Measurements from ENCODE around the gene CCDC188.

DNA sequence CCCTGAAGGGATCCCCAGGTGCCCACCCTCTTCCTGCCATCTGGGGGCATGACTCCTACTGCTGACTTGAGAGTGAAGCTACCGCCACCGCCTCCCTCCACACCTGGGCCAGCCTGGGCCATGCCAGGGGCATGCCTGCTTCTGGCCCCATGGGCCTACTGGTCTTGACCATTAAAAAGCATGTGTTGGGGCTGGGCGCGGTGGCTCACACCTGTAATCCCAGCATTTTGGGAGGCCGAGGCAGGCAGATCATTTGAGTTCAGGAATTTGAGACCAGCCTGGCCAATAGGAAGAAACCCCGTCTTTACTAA lies 37.7 kb upstream of the CCDC188 start:
- TF ChIP-seq, protein P1, sequence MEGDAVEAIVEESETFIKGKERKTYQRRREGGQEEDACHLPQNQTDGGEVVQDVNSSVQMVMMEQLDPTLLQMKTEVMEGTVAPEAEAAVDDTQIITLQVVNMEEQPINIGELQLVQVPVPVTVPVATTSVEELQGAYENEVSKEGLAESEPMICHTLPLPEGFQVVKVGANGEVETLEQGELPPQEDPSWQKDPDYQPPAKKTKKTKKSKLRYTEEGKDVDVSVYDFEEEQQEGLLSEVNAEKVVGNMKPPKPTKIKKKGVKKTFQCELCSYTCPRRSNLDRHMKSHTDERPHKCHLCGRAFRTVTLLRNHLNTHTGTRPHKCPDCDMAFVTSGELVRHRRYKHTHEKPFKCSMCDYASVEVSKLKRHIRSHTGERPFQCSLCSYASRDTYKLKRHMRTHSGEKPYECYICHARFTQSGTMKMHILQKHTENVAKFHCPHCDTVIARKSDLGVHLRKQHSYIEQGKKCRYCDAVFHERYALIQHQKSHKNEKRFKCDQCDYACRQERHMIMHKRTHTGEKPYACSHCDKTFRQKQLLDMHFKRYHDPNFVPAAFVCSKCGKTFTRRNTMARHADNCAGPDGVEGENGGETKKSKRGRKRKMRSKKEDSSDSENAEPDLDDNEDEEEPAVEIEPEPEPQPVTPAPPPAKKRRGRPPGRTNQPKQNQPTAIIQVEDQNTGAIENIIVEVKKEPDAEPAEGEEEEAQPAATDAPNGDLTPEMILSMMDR (IDR thresholded peaks at IDR 0.05; ENCODE audit: low read depth, low read length) = no peak
- TF ChIP-seq EZH2phosphoT487 (IDR thresholded peaks at IDR 0.05; ENCODE audit: low read depth) = no peak
